Activated naive CD8-positive, alpha-beta T cell treated with anti-CD3 and anti-CD28 coated beads, Interleukin-2, amount 50 U/mL, for 24 hours (primary cell): ENCODE measurements around the gene PDXK.

ENCODE experiments used
- ATAC-seq: fragments of 150-1000 bp; cut with Tn5 transposase; one replicate; pipeline ENCODE4 v1.10.0; 2021
- DNase-seq: peaks from one replicate; pipeline ENCODE4 v3.0.0; 2021
- H3K27ac Mint-ChIP-seq: one replicate; pipeline ENCODE4 v1.8.0; 2021; ENCODE audit warnings: mild to moderate bottlenecking, mixed read lengths
- H3K27me3 Mint-ChIP-seq: one replicate; pipeline ENCODE4 v1.8.0; 2021; ENCODE audit warnings: mixed read lengths
- H3K36me3 Mint-ChIP-seq: one replicate; pipeline ENCODE4 v1.8.0; 2021; ENCODE audit warnings: low read depth, mixed read lengths
- H3K4me1 Mint-ChIP-seq: one replicate; pipeline ENCODE4 v1.8.0; 2021; ENCODE audit warnings: mixed read lengths
- H3K4me3 Mint-ChIP-seq: one replicate; pipeline ENCODE4 v1.8.0; 2021; ENCODE audit warnings: mild to moderate bottlenecking, moderate library complexity, mixed read lengths
- H3K9me3 Mint-ChIP-seq: one replicate; pipeline ENCODE4 v1.8.0; 2021; ENCODE audit warnings: mixed read lengths

Gene PDXK

GRCh38 chr21:43727519-43728153 lies 8.7 kb downstream of the PDXK start:
- peaks cover 54% of the 10 kb centered on the region for H3K4me1 Mint-ChIP-seq
- no peak for ATAC-seq
- peak overlapping the region; percentile 85 for H3K27ac Mint-ChIP-seq
- H3K4me3 Mint-ChIP-seq: peak overlapping the region; percentile 83
- H3K27me3 Mint-ChIP-seq: no peaks in the 10 kb centered on the region
- H3K9me3 Mint-ChIP-seq: no peaks in the 10 kb centered on the region
- peaks cover 15% of the 10 kb centered on the region for H3K36me3 Mint-ChIP-seq
- DNase-seq: no peak

DNA sequence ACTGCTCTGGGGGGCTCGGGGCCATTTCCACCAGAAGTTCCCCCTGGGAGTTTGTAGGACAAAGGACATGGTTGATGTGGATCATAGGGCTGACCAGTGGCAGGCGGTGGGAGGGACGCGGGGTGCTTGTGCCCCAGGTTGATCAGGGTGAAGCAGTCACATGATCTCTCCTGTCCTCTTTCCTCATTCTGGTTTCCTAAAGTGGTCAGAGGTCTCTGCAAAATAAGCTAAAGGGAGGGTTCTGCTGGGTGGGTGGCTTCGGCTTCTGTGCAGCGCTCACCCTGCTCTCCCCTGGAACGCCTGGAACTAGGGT lies 9.2 kb downstream of the PDXK start:
- DNase-seq: no peak
- ATAC-seq: no peak
- peaks cover 15% of the 10 kb centered on the region for H3K36me3 Mint-ChIP-seq
- H3K9me3 Mint-ChIP-seq: no peaks in the 10 kb centered on the region
- H3K4me1 Mint-ChIP-seq: peaks cover 57% of the 10 kb centered on the region
- peak overlapping the region; percentile 85 for H3K27ac Mint-ChIP-seq
- no peaks in the 10 kb centered on the region for H3K27me3 Mint-ChIP-seq
- peak overlapping the region; percentile 83 for H3K4me3 Mint-ChIP-seq

DNA sequence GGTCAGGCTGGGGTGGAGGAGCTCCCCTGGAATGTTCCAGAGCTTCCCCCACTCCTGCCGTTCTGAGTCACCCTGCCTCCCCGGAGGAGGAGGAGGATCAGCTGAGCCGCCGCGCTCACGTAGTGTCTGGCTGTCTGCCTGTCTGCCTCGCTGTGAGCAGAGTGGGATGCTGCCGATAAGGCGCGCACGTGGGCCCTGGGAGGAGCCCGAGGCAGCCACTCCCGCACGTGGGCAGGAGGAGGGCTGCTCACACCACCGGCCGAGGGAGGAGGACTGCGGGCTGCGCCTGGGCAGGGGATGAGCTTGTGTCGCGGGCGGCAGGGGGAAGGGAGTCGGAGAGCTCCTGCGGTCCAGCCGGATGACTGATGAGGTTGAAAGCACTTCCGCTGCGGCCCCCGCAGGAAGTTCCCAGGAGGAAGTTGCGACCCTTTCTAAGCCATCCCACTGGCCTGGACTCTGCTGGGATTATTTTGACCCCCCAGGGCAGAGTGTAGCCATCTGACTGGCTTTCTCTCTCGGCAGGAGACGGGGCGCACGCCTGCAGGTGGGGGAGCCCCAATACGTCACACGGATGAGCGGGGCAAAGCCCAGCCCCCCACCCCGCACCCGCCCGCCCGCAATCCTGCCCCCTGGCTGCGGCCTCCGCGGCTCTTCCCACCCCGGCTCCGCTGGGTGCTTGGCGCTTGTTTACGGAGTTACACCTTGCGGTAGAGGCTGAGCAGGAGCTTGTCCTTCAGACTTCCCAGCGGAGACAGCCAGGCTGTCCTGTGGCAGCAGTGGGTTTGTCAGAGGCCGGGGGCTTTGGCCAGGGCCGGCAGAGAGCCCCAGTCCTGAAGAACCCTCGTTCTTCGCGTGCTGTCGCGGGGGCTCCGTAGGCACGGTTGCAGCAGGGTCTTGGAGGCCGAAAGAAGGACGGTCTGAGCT lies 9.8 kb downstream of the PDXK start:
- peaks cover 63% of the 10 kb centered on the region for H3K4me1 Mint-ChIP-seq
- H3K27ac Mint-ChIP-seq: peak overlapping the region; percentile 85
- H3K36me3 Mint-ChIP-seq: peaks cover 15% of the 10 kb centered on the region
- H3K27me3 Mint-ChIP-seq: no peaks in the 10 kb centered on the region
- no peaks in the 10 kb centered on the region for H3K9me3 Mint-ChIP-seq
- DNase-seq (peak; percentile 90), ATAC-seq (peak; percentile 90)
- peak overlapping the region; percentile 83 for H3K4me3 Mint-ChIP-seq

DNA sequence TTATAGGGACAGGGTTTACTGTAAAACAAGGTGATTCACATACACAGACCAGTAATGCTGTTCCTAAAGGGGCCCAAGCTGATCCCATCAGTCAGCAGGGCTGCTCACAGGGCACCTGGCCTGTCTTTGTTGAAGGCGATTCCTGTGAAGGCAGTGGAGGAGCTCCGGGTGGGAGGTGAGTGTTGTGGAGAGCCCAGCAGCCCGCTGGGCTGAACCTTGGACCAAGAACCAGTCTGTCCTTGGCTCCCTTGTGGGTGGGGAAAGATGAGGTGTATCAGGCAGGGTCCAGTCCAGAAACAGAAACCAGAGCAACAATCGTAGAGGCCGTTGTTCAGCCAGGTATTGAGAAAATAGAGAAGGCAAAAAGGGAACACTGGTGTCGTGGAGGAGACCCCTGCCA lies 12.5 kb downstream of the PDXK start:
- Mint-ChIP-seq H3K36me3 (peaks cover 16% of the 10 kb centered on the region), H3K4me3 (no peak overlapping the region), H3K27ac (no peak overlapping the region), H3K27me3 (no peaks in the 10 kb centered on the region), H3K9me3 (no peaks in the 10 kb centered on the region), H3K4me1 (peaks cover 62% of the 10 kb centered on the region)
- ATAC-seq (no peak), DNase-seq (no peak)

- DNase-seq (no peak), ATAC-seq (no peak)
- peaks cover 56% of the 10 kb centered on the region for H3K4me1 Mint-ChIP-seq
- peaks cover 18% of the 10 kb centered on the region for H3K36me3 Mint-ChIP-seq
- no peak overlapping the region for H3K4me3 Mint-ChIP-seq
- H3K27ac Mint-ChIP-seq: no peak overlapping the region
- H3K27me3 Mint-ChIP-seq: no peaks in the 10 kb centered on the region
- H3K9me3 Mint-ChIP-seq: no peaks in the 10 kb centered on the region
Observed at GRCh38 chr21:43731891-43732711, 13.2 kb downstream of the PDXK start.

DNA sequence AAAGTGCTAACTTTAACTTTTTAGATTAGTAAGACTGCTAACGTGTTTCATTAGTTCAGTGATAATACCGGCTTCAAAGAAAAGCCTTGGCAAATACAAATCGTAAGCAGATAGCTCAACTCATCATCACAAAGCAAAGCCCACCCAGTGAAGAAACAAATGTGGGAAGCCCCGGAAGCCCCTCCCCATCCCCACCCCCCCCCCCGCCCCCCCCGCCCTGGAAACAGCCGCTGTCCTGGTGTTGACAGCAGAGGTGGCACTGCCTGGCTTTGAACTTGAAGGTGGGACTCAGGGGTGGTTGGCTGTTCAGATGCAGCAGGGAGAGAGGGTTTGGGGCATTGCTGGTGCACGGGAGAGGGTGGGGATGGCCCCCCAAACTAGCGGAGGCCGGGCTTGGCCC lies 14.1 kb downstream of the PDXK start:
- ATAC-seq: no peak
- Mint-ChIP-seq H3K27ac (no peak overlapping the region), H3K4me1 (peaks cover 46% of the 10 kb centered on the region), H3K36me3 (peaks cover 18% of the 10 kb centered on the region), H3K9me3 (no peaks in the 10 kb centered on the region), H3K27me3 (no peaks in the 10 kb centered on the region), H3K4me3 (no peak overlapping the region)
- no peak for DNase-seq

DNA sequence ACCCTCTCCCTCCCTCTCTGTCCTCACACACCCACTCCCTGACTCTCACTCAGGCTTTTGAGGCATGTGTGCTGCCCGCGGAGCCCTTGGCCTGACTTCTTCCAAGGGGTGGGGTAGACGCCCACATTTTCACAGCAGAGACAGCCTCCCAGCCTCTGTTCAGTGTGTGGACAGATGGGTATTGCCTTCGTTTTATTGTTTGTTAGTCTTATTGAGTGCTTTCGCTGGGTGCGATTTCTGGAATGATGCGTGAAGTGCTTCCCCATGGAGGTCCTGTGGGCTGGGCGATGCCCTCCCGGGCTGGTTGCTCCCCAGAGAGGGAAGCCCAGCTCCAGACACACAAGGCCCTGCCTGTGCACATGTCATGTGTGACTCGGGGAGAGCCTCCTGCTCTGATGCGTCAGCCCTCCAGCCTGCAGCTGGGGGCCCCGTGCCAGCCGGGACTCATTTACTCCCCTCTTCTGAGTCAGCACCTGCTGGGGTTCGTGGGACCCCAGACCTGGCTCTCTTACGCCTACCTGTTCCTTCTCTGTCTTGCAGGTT lies 14.7 kb downstream of the PDXK start:
- ATAC-seq (peak; percentile 61), DNase-seq (no peak)
- Mint-ChIP-seq H3K27me3 (no peaks in the 10 kb centered on the region), H3K27ac (no peak overlapping the region), H3K36me3 (peaks cover 18% of the 10 kb centered on the region), H3K4me3 (no peak overlapping the region), H3K9me3 (no peaks in the 10 kb centered on the region), H3K4me1 (peaks cover 41% of the 10 kb centered on the region)

DNA sequence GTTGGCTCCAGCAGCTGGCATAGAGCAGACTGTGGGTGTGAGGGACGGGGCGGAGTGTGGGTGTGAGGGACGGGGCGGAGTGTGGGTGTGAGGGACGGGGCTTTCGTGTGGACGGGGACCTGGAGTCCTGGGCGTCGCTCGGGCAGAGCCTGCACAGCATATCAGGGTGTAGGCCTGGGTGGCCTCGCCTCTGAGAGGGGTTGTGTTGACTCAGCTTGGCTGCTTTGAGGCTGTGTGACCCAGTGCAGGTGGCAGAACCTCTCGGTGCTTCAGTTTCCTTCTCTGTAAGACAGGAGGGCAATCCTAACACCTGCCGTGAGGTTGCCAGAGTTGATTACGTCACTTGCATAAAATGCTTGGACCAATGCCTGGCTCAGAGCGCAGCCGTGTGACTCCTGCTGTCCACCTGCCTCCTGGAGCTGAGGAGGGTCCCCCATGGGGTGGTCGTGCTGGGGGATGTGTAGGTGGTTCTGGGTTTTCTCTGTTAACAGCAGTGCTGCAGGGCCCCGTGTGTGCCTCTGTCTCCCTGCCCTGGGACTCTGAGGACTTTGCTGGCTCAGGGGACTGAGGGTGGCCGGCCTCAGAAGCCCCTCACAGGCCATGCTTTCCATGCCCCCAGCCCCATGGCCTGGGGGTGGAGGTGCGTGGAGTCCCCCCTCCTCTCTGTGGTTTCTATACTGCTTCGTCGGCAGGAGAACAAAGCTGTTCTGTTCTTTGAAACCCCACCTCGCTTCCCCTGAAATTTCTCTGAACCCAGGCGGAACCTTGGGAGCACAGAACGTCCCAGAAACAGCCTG lies 15.4 kb downstream of the PDXK start:
- DNase-seq: no peak
- peak; percentile 72 for ATAC-seq
- H3K4me3 Mint-ChIP-seq: no peak overlapping the region
- no peaks in the 10 kb centered on the region for H3K27me3 Mint-ChIP-seq
- H3K36me3 Mint-ChIP-seq: peaks cover 16% of the 10 kb centered on the region
- peaks cover 35% of the 10 kb centered on the region for H3K4me1 Mint-ChIP-seq
- no peaks in the 10 kb centered on the region for H3K9me3 Mint-ChIP-seq
- no peak overlapping the region for H3K27ac Mint-ChIP-seq

DNA sequence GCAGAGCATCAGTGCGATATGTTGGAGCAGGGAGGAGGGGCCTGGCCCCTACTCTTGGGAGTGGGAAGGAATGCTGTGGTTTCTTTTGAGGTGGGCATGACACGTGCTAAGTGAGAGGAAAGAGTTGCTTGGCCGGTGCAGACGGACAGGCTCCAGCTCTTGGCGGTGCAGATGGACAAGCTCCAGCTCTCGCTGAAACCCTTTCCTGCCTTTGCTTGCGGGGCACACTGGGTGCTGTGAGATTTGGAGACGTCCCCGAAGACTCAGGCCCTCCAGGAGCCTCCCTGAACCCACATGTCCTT lies 15.9 kb downstream of the PDXK start:
- no peaks in the 10 kb centered on the region for H3K27me3 Mint-ChIP-seq
- no peak overlapping the region for H3K27ac Mint-ChIP-seq
- peaks cover 15% of the 10 kb centered on the region for H3K36me3 Mint-ChIP-seq
- ATAC-seq: no peak
- peaks cover 31% of the 10 kb centered on the region for H3K4me1 Mint-ChIP-seq
- H3K4me3 Mint-ChIP-seq: no peak overlapping the region
- no peak for DNase-seq
- H3K9me3 Mint-ChIP-seq: no peaks in the 10 kb centered on the region

DNA sequence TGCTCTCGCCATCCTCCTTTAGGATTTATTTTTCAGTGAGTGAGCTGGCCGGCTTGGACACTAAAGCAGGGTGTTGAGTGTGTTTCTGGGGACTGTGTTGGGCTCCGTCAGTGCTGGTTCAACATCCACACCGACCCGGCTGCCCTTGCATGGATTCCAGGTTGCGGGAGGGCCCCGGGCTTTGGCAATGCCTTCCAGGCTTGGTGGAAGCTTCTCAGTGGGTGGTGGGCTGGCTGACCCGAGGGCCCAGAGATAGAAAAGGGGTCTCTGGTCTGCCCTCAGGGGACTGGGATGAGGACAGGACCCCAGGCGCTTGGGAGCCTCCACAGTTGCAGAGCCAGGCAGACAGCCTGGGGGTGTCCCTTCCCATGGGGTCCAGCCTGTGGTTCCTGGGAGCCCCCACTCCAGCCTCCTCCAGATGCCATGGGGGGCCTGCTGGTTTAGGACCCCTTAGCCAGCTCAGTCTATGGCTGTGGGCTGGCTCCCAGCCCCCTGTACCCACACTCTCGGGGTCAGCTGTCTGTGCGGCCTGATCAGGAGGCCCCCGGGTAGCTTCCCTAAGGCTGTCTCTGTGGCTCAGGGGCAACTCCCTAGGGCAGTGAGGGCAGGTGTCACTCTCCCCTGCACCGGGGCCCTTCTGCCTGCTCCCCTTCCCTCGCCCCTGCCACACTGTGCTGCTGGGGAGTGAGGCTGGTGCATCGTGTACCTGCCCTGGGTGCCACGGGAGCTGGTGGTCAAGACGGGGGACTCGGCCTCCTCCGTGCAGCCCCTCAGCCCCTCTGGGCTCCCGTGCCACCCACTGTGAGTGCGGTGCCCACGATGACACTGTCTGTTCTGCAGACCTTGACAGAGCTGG lies 16.5 kb downstream of the PDXK start:
- peaks cover 15% of the 10 kb centered on the region for H3K36me3 Mint-ChIP-seq
- no peak for DNase-seq
- H3K27ac Mint-ChIP-seq: no peak overlapping the region
- H3K27me3 Mint-ChIP-seq: no peaks in the 10 kb centered on the region
- no peaks in the 10 kb centered on the region for H3K9me3 Mint-ChIP-seq
- no peak overlapping the region for H3K4me3 Mint-ChIP-seq
- no peak for ATAC-seq
- peaks cover 27% of the 10 kb centered on the region for H3K4me1 Mint-ChIP-seq

DNA sequence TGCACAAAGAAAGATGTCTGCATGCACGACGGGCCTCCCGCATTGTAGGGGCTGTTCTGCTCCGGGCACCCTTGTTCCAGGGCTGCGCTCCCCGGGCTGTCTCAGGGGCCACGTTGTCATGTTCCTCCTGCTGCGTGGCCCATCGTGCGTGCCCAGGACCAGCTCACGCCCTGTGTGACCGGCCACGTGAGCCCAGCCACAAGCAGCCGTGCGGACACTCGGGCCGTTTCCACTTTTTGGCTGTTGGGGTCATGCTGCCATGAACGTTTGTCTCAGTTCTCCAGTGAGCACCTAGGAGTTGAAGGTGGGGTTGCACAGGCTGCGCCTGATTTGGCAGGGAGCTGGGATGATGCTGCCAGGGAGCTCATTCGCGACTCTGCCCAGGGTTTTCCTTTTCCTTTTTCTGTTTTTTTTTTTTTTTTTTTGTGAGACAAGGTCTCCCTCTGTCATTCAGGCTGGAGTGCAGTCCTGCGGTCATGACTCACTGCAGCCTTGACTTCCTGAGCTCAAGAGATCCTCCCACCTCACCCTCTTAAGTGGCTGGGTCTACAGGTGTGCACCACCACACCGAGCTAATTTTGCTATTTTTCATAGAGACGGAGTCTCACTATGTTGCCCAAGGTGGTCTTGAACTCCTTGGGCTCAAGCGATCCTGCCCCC lies 17.4 kb downstream of the PDXK start:
- no peaks in the 10 kb centered on the region for H3K27me3 Mint-ChIP-seq
- DNase-seq (no peak), ATAC-seq (no peak)
- H3K4me1 Mint-ChIP-seq: peaks cover 23% of the 10 kb centered on the region
- H3K27ac Mint-ChIP-seq: no peak overlapping the region
- no peak overlapping the region for H3K4me3 Mint-ChIP-seq
- peaks cover 11% of the 10 kb centered on the region for H3K36me3 Mint-ChIP-seq
- H3K9me3 Mint-ChIP-seq: no peaks in the 10 kb centered on the region

- DNase-seq (no peak), ATAC-seq (no peak)
- H3K27me3 Mint-ChIP-seq: no peaks in the 10 kb centered on the region
- H3K4me3 Mint-ChIP-seq: no peak overlapping the region
- H3K36me3 Mint-ChIP-seq: peaks cover 9% of the 10 kb centered on the region
- H3K4me1 Mint-ChIP-seq: peaks cover 21% of the 10 kb centered on the region
- H3K9me3 Mint-ChIP-seq: no peaks in the 10 kb centered on the region
- H3K27ac Mint-ChIP-seq: no peak overlapping the region
Observed at GRCh38 chr21:43737158-43737950, 18.4 kb downstream of the PDXK start.
